Activated CD8-positive, alpha-beta memory T cell treated with anti-CD3 and anti-CD28 coated beads, Interleukin-2, amount 10 ng/mL, durations not matched to agents 7 days and 5 days (primary cell): ENCODE data around the gene RAB24. TPM values are rescaled to one million over a fixed set of nuclear protein-coding genes. Genes with fewer than 3 reads are reported as not detected.
"Not testable (repeated sequence)": the region's sequence is repeated elsewhere in the genome, so short reads cannot be mapped to it uniquely, and the experiment has no call there.

Experiments
- ATAC-seq: fragments of 150-1000 bp; cut with Tn5 transposase; one replicate; pipeline ENCODE4 v1.10.0; 2021; ENCODE audit warnings: moderate library complexity
- CTCF ChIA-PET: fragments of 350-600 bp; sonication (Branson Sonifier 250); formaldehyde crosslinking; loops from one replicate; lab custom pipeline; 2021; ENCODE audit warnings: antibody characterized with exemption; lab: Charles Lee
- DNase-seq: peaks from one replicate; pipeline ENCODE4 v3.0.0-alpha.2; 2020
- H3K27ac Mint-ChIP-seq: one replicate; pipeline ENCODE4 v1.8.0; 2021; ENCODE audit warnings: mild to moderate bottlenecking, mixed read lengths
- H3K27me3 Mint-ChIP-seq: one replicate; pipeline ENCODE4 v1.8.0; 2021; ENCODE audit warnings: mixed read lengths
- H3K36me3 Mint-ChIP-seq: one replicate; pipeline ENCODE4 v1.8.0; 2021; ENCODE audit warnings: mild to moderate bottlenecking, mixed read lengths
- H3K4me1 Mint-ChIP-seq: one replicate; pipeline ENCODE4 v1.8.0; 2021; ENCODE audit warnings: mixed read lengths
- H3K4me3 Mint-ChIP-seq: one replicate; pipeline ENCODE4 v1.8.0; 2021; ENCODE audit warnings: mild to moderate bottlenecking, moderate library complexity, mixed read lengths
- H3K9me3 Mint-ChIP-seq: one replicate; pipeline ENCODE4 v1.8.0; 2022; ENCODE audit warnings: low read depth, mixed read lengths
- total RNA-seq, 2 experiments: library from RNA; stranded (reverse); gene quantifications; one replicate each; pipeline ENCODE4 v1.2.3, GENCODE V29; 2021

RAB24 gene
- total RNA-seq, 2 experiments from 2014 or later = 40.5 to 50.8 TPM

- Mint-ChIP-seq H3K36me3 (peaks cover 55% of the 10 kb centered on the region), H3K4me3 (no peak overlapping the region), H3K9me3 (no peaks in the 10 kb centered on the region), H3K27me3 (no peaks in the 10 kb centered on the region), H3K4me1 (peaks cover 10% of the 10 kb centered on the region), H3K27ac (no peak overlapping the region)
- CTCF ChIA-PET = interaction anchor here (1.3 kb wide), 1 partner anchor 11 kb away, joined by 4 read pairs; no protein-coding TSS in a partner anchor
- ATAC-seq = no peak
- DNase-seq = no peak
Measured at GRCh38 chr5:177265395-177265794, 38.1 kb downstream of the RAB24 start.

- peaks cover 10% of the 10 kb centered on the region for H3K4me1 Mint-ChIP-seq
Measured at GRCh38 chr5:177264178-177264577, 39.3 kb downstream of the RAB24 start.

GRCh38 chr5:177261510-177261909 is 42.0 kb downstream of the RAB24 start:
- Mint-ChIP-seq H3K27me3 (no peaks in the 10 kb centered on the region), H3K27ac (no peak overlapping the region), H3K4me1 (peaks cover 12% of the 10 kb centered on the region), H3K9me3 (no peaks in the 10 kb centered on the region), H3K36me3 (peaks cover 59% of the 10 kb centered on the region), H3K4me3 (no peak overlapping the region)
- CTCF ChIA-PET = no interaction called here
- ATAC-seq = no peak
- no peak for DNase-seq

More at GRCh38 chr5:177264178-177264577, 39.3 kb downstream of the RAB24 start:
- Mint-ChIP-seq H3K27ac (no peak overlapping the region), H3K36me3 (peaks cover 54% of the 10 kb centered on the region), H3K9me3 (no peaks in the 10 kb centered on the region), H3K4me3 (no peak overlapping the region), H3K27me3 (no peaks in the 10 kb centered on the region)
- no peak for DNase-seq
- no peak for ATAC-seq
- CTCF ChIA-PET = interaction anchor here (1.0 to 2.6 kb wide), 5 partner anchors 12 to 193 kb away, joined by 3 to 10 read pairs (median 4); no protein-coding TSS in a partner anchor

- Mint-ChIP-seq H3K9me3 (no peaks in the 10 kb centered on the region), H3K4me3 (no peak overlapping the region), H3K27me3 (no peaks in the 10 kb centered on the region), H3K36me3 (peaks cover 54% of the 10 kb centered on the region), H3K27ac (no peak overlapping the region), H3K4me1 (peaks cover 16% of the 10 kb centered on the region)
- DNase-seq (no peak), ATAC-seq (no peak)
- CTCF ChIA-PET = no interaction called here
Measured at GRCh38 chr5:177260961-177261360, 42.6 kb downstream of the RAB24 start.

DNA sequence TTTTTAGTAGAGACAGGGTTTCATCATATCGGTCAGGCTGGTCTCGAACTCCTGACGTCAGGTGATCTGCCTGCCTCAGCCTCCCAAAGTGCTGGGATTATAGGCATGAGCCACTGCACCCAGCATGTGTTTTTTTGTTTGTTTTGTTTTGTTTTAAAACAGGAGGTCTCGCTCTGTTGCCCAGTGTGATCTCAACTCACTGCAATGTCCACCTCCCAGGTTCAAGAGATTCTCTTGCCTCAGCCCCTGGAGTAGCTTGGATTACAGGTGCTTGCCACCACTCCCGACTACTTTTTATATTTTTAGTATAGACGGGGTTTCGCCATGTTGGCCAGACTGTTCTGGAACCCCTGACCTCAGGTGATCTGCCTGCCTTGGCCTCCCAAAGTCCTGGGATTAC is 44.8 kb downstream of the RAB24 start:
- H3K36me3 Mint-ChIP-seq = peaks cover 49% of the 10 kb centered on the region
- H3K27ac Mint-ChIP-seq, DNase-seq, H3K4me3 Mint-ChIP-seq, H3K27me3 Mint-ChIP-seq, H3K9me3 Mint-ChIP-seq, ATAC-seq, CTCF ChIA-PET: not testable (repeated sequence)
- H3K4me1 Mint-ChIP-seq = peaks cover 23% of the 10 kb centered on the region

DNA sequence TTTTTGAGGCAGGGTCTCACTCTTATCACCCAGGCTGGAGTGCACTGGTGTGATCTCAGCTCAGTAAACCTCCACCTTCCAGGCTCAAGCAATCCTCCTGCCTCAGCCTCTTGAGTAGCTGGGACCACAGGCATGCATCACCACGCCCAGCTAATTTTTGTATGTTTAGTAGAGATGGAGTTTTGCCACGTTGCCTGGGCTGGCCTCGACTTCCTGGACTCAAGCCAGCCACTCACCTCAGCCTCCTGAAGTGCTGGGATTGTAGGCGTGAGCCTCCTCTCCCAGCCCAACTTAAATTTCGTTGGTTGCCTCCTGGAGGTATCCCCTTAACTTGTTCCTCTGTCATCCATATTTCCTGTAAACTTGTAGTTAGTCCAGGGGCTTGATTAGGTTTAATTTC is 47.2 kb downstream of the RAB24 start:
- Mint-ChIP-seq H3K27me3 (no peaks in the 10 kb centered on the region), H3K27ac (peak overlapping the region; percentile 47), H3K4me1 (peaks cover 16% of the 10 kb centered on the region), H3K4me3 (no peak overlapping the region), H3K36me3 (peaks cover 45% of the 10 kb centered on the region), H3K9me3 (no peaks in the 10 kb centered on the region)
- CTCF ChIA-PET = interaction anchor here (0.7 to 1.6 kb wide), 2 partner anchors 14 to 43 kb away, joined by 3 to 4 read pairs; no protein-coding TSS in a partner anchor
- ATAC-seq (no peak), DNase-seq (no peak)

GRCh38 chr5:177253252-177253651 is 50.3 kb downstream of the RAB24 start:
- H3K4me3 Mint-ChIP-seq = no peak overlapping the region
- no peaks in the 10 kb centered on the region for H3K27me3 Mint-ChIP-seq
- CTCF ChIA-PET = interaction anchor here (0.9 to 1.7 kb wide), 2 partner anchors 140 to 141 kb away, joined by 4 to 5 read pairs; no protein-coding TSS in a partner anchor
- no peak for ATAC-seq
- no peak for DNase-seq
- H3K4me1 Mint-ChIP-seq = peaks cover 15% of the 10 kb centered on the region
- H3K27ac Mint-ChIP-seq = peak overlapping the region; percentile 33
- H3K36me3 Mint-ChIP-seq = peaks cover 34% of the 10 kb centered on the region
- no peaks in the 10 kb centered on the region for H3K9me3 Mint-ChIP-seq

Other genes starting within 250 kb of the RAB24 start
- 1 to 10 TPM in 1 of 2 experiments, under 1 TPM in 1; 0.29 to 1.1 TPM for gene FGFR4, start 216.8 kb downstream of the RAB24 start, total RNA-seq
- 100 to 1,000 TPM in 1 of 2 experiments, 10 to 100 TPM in 1; 94.6 to 114 TPM for gene NSD1, start 169.9 kb downstream of the RAB24 start, total RNA-seq
- gene PRELID1, start 80 bp upstream of the RAB24 start, total RNA-seq = 100 to 1,000 TPM; 173 to 228 TPM
- 100 to 1,000 TPM in 1 of 2 experiments, 10 to 100 TPM in 1; 60.2 to 117 TPM for gene MXD3, start 8.2 kb upstream of the RAB24 start, total RNA-seq
- 100 to 1,000 TPM; 133 to 140 TPM for gene LMAN2, start 47.9 kb upstream of the RAB24 start, total RNA-seq
- gene RGS14, start 54.2 kb upstream of the RAB24 start, total RNA-seq = 10 to 100 TPM; 52.3 to 93.0 TPM
- gene SLC34A1, start 80.7 kb upstream of the RAB24 start, total RNA-seq = under 1 TPM; 0.19 to 0.85 TPM
- gene PFN3, start 96.9 kb upstream of the RAB24 start, total RNA-seq = not detected
- 1 to 10 TPM; 1.3 to 2.2 TPM for gene F12, start 105.8 kb upstream of the RAB24 start, total RNA-seq
- gene GRK6, start 123.0 kb upstream of the RAB24 start, total RNA-seq = 100 to 1,000 TPM; 112 to 159 TPM
- gene PRR7, start 143.1 kb upstream of the RAB24 start, total RNA-seq = 1 to 10 TPM; 3.1 to 5.3 TPM
- gene DBN1, start 169.9 kb upstream of the RAB24 start, total RNA-seq = 100 to 1,000 TPM in 1 of 2 experiments, 10 to 100 TPM in 1; 81.5 to 128 TPM
- gene PDLIM7, start 193.9 kb upstream of the RAB24 start, total RNA-seq = 10 to 100 TPM; 72.9 to 81.2 TPM
- gene DOK3, start 206.1 kb upstream of the RAB24 start, total RNA-seq = 1 to 10 TPM; 3.3 to 5.7 TPM
- 100 to 1,000 TPM; 126 to 130 TPM for gene DDX41, start 213.2 kb upstream of the RAB24 start, total RNA-seq